HG03378 (cell line): ENCODE measurements around the gene TBC1D2B.

Source experiments
- ATAC-seq: cut with Tn5 transposase; IDR thresholded peaks from one replicate; pipeline ENCODE4 v1.9.1; 2021; ENCODE audit warnings: mild to moderate bottlenecking, moderate library complexity; ENCODE audit not compliant: unreplicated experiment

TBC1D2B gene

GRCh38 chr15:78075490-78076230 is 1.9 kb downstream of the TBC1D2B start:
- no peak for ATAC-seq

- ATAC-seq: no peak
Measured at GRCh38 chr15:78073046-78073787, 4.3 kb downstream of the TBC1D2B start.

- no peak for ATAC-seq
Measured at GRCh38 chr15:78072080-78072892, 5.2 kb downstream of the TBC1D2B start.

DNA sequence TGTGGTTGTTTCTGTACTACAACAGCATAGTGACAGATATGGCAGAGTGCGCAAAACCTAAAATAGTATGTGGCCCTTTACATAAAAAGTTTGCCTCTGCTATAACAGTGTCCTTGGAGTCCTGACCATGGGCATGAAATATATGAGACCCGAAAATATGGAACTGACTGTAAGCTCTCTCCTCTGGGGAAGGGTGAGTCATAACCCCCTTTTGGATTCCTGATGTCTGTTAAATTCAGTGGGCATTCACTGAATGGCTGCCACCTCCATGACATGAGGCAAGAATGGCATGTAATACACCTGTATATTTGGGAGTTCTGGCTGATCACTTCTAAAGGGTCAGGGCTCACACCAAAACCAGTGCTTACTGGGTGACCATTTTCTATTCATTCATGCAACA is 6.1 kb downstream of the TBC1D2B start:
- ATAC-seq: no peak

GRCh38 chr15:78070049-78070700 is 7.3 kb downstream of the TBC1D2B start:
- ATAC-seq: no peak

GRCh38 chr15:78069462-78070029 is 8.0 kb downstream of the TBC1D2B start:
- no peak for ATAC-seq

- no peak for ATAC-seq
Measured at GRCh38 chr15:78069052-78069414, 8.5 kb downstream of the TBC1D2B start.

DNA sequence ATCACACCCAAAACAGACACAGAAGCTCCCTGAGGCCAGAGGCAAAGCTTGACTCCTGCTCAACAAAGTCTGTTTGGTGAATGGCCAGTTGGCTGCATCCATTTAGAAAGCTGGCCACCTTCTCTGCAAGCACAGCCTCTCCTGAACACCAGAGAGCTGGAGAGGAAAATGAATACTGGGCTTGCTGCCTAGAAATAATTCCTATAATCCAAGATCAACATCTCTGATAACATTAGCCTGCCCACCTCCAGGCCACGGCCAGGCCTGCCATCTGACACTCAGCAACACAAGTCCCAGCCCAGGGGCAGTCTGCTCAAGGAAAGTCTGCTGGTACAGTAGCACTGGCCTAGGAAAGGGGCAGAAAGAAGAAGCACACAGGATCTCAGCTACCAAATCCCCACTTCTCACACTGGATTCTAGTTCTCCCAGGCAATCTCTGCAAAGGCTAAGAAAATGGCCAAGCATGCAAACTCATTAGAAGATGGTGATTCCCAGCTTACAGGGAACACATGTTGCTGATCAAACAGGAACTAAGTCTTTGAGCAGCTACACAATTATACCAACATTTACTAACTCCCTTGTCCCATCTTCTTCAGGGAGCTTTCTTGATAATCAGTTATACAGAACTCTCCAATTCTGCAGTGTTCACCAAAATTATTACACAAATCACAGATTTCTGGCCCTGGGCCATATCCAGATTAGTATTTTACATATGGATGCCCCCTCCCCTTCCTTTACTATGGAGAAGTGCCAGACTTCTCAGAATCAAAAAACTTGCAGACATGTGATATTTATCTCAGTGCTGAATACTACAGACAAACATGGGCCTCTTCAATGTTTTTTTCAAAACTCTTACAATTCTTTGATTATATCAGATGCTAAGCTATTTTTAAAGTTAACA is 9.9 kb downstream of the TBC1D2B start:
- no peak for ATAC-seq

- ATAC-seq: peak; percentile 45
Measured at GRCh38 chr15:78065973-78066946, 11.3 kb downstream of the TBC1D2B start.

DNA sequence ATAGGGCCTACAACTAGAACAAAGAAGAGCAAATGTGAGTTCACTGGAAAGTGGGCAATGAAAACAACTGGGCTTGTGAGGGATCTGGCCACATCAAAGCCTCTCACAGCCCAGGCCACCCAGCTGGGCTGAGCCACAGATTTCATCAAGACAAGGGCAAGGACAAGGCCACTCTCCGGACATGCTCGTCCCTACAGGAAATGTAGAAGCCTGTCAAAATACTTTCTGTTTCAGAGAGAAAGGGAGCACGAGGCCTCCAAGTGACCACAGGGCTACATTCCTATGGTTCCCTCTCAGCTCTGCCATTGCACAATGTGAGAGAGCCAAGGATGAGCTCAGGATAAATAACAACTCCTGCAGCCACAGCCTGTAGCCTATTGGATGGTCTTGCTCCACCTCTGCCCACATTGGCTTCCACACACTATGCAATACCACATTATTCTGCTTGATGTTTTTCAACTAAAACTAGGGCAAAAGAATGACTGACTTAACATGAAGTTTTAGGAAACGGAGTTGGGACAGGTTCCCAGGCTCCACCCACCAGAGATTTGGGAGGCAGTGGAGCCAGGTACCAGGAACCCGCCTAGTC is 12.1 kb downstream of the TBC1D2B start:
- no peak for ATAC-seq

DNA sequence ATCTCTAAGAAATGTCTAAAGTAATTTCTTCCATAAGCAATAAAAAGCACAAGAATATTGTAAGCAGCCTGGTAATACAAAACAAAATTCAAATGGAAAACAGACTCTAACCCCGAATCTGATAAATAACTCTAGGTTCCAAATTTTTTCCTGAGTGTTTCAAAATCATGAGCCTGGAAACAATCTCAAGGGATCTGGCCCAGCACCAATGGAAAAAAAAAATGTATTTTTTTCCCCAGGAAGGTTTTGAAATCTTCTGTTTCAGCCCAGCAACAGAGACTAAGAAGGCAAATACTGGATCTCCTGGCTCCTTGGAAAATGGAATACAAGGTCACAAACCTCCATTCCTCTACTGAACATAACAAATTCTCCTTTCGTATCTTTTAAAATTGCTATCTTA is 13.0 kb downstream of the TBC1D2B start:
- ATAC-seq: no peak

GRCh38 chr15:78063970-78064385 is 13.5 kb downstream of the TBC1D2B start:
- no peak for ATAC-seq

GRCh38 chr15:78063217-78063616 is 14.3 kb downstream of the TBC1D2B start:
- ATAC-seq: no peak

- ATAC-seq: no peak
Measured at GRCh38 chr15:78061963-78062427, 15.5 kb downstream of the TBC1D2B start.

- no peak for ATAC-seq
Measured at GRCh38 chr15:78060232-78060631, 17.3 kb downstream of the TBC1D2B start.

GRCh38 chr15:78059110-78059839 is 18.2 kb downstream of the TBC1D2B start:
- no peak for ATAC-seq

DNA sequence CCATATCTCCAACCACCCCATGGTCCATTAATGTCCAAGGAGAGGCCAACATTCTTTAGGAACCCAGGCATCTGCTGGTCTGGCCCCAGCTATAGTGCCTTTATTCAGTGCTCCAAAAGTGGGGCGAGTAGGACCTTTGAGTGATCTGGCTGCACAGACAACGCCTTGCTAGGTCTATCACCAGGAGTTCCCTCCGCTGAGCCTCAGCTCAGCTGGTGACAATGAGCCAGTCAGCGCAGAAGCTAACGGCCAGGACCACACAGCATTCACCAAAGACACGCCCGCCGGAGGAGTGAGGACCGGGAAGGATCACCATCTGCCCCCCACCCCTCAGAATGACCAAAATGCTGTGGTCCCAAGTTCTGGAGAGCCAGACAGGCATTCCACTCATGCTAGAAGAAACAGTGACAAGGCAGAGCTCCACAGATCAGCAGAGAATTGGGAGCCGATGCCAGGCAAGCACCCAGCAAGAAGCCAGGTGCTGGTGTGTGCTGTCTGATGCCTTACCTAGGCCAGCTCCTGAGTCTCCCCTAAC is 19.0 kb downstream of the TBC1D2B start:
- ATAC-seq: no peak
